Measurements from ENCODE around the gene SIRPA. TPM values are rescaled to one million over a fixed set of nuclear protein-coding genes. Genes with fewer than 3 reads are reported as not detected.
"Not testable (repeated sequence)": the region's sequence is repeated elsewhere in the genome, so short reads cannot be mapped to it uniquely, and the experiment has no call there.

The SIRPA gene
- total RNA-seq, 1 donor from 2014 or later = not detected

- no peaks in the 10 kb centered on the region for H3K36me3 Mint-ChIP-seq (ENCODE audit: low read depth)
- H3K27ac Mint-ChIP-seq = no peak overlapping the region
- H3K4me3 Mint-ChIP-seq (ENCODE audit: low read depth) = no peak overlapping the region
- DNase-seq (ENCODE audit: low spot score) = no peak
- intact Hi-C loops (cut with micrococcal nuclease) = no loop called here
- no peaks in the 10 kb centered on the region for H3K9me3 Mint-ChIP-seq
- H3K27me3 Mint-ChIP-seq (ENCODE audit: low read depth) = no peaks in the 10 kb centered on the region
- peaks cover 3% of the 10 kb centered on the region for H3K4me1 Mint-ChIP-seq (ENCODE audit: low read depth)
Observed at GRCh38 chr20:1908191-1908590, 13.0 kb downstream of the SIRPA start.

GRCh38 chr20:1909097-1909496, 13.9 kb downstream of the SIRPA start:
- Mint-ChIP-seq H3K4me3 (ENCODE audit: low read depth) (no peak overlapping the region), H3K4me1 (ENCODE audit: low read depth) (peaks cover 3% of the 10 kb centered on the region), H3K36me3 (ENCODE audit: low read depth) (no peaks in the 10 kb centered on the region), H3K27me3 (ENCODE audit: low read depth) (no peaks in the 10 kb centered on the region), H3K9me3 (no peaks in the 10 kb centered on the region), H3K27ac (no peak overlapping the region)
- no peak for DNase-seq (ENCODE audit: low spot score)
- intact Hi-C loops (cut with micrococcal nuclease) = no loop called here

- no peak overlapping the region for H3K27ac Mint-ChIP-seq
- no peak for DNase-seq (ENCODE audit: low spot score)
- H3K27me3 Mint-ChIP-seq (ENCODE audit: low read depth) = no peaks in the 10 kb centered on the region
- no peaks in the 10 kb centered on the region for H3K36me3 Mint-ChIP-seq (ENCODE audit: low read depth)
- no peaks in the 10 kb centered on the region for H3K9me3 Mint-ChIP-seq
- no peak overlapping the region for H3K4me3 Mint-ChIP-seq (ENCODE audit: low read depth)
- intact Hi-C loops (cut with micrococcal nuclease) = no loop called here
- H3K4me1 Mint-ChIP-seq (ENCODE audit: low read depth) = peaks cover 2% of the 10 kb centered on the region
Observed at GRCh38 chr20:1911536-1911935, 16.3 kb downstream of the SIRPA start.

GRCh38 chr20:1912053-1912452, 16.8 kb downstream of the SIRPA start:
- H3K27me3 Mint-ChIP-seq (ENCODE audit: low read depth) = no peaks in the 10 kb centered on the region
- no peaks in the 10 kb centered on the region for H3K36me3 Mint-ChIP-seq (ENCODE audit: low read depth)
- intact Hi-C loops (cut with micrococcal nuclease) = no loop called here
- H3K4me1 Mint-ChIP-seq (ENCODE audit: low read depth) = no peaks in the 10 kb centered on the region
- H3K9me3 Mint-ChIP-seq = no peaks in the 10 kb centered on the region
- H3K4me3 Mint-ChIP-seq (ENCODE audit: low read depth) = no peak overlapping the region
- DNase-seq (ENCODE audit: low spot score) = no peak
- H3K27ac Mint-ChIP-seq = no peak overlapping the region

GRCh38 chr20:1912646-1913045, 17.4 kb downstream of the SIRPA start:
- H3K4me3 Mint-ChIP-seq (ENCODE audit: low read depth) = no peak overlapping the region
- H3K27ac Mint-ChIP-seq = no peak overlapping the region
- no peaks in the 10 kb centered on the region for H3K9me3 Mint-ChIP-seq
- DNase-seq (ENCODE audit: low spot score) = no peak
- H3K36me3 Mint-ChIP-seq (ENCODE audit: low read depth) = no peaks in the 10 kb centered on the region
- no peaks in the 10 kb centered on the region for H3K4me1 Mint-ChIP-seq (ENCODE audit: low read depth)
- no peaks in the 10 kb centered on the region for H3K27me3 Mint-ChIP-seq (ENCODE audit: low read depth)
- intact Hi-C loops (cut with micrococcal nuclease) = no loop called here

- H3K4me1 Mint-ChIP-seq (ENCODE audit: low read depth); H3K36me3 Mint-ChIP-seq (ENCODE audit: low read depth); H3K9me3 Mint-ChIP-seq; DNase-seq (ENCODE audit: low spot score); H3K27ac Mint-ChIP-seq; intact Hi-C loops (cut with micrococcal nuclease); H3K27me3 Mint-ChIP-seq (ENCODE audit: low read depth); H3K4me3 Mint-ChIP-seq (ENCODE audit: low read depth): not testable (repeated sequence)
Observed at GRCh38 chr20:1915233-1915632, 20.0 kb downstream of the SIRPA start.

- no peak for DNase-seq (ENCODE audit: low spot score)
- H3K9me3 Mint-ChIP-seq = no peaks in the 10 kb centered on the region
- no peaks in the 10 kb centered on the region for H3K4me1 Mint-ChIP-seq (ENCODE audit: low read depth)
- H3K27ac Mint-ChIP-seq = no peak overlapping the region
- no peaks in the 10 kb centered on the region for H3K36me3 Mint-ChIP-seq (ENCODE audit: low read depth)
- H3K4me3 Mint-ChIP-seq (ENCODE audit: low read depth) = no peak overlapping the region
- H3K27me3 Mint-ChIP-seq (ENCODE audit: low read depth) = no peaks in the 10 kb centered on the region
- intact Hi-C loops (cut with micrococcal nuclease) = no loop called here
Observed at GRCh38 chr20:1915725-1916124, 20.5 kb downstream of the SIRPA start.

GRCh38 chr20:1917786-1918185, 22.6 kb downstream of the SIRPA start:
- Mint-ChIP-seq H3K4me1 (ENCODE audit: low read depth) (no peaks in the 10 kb centered on the region), H3K9me3 (no peaks in the 10 kb centered on the region), H3K36me3 (ENCODE audit: low read depth) (no peaks in the 10 kb centered on the region), H3K27me3 (ENCODE audit: low read depth) (no peaks in the 10 kb centered on the region), H3K27ac (no peak overlapping the region), H3K4me3 (ENCODE audit: low read depth) (no peak overlapping the region)
- DNase-seq (ENCODE audit: low spot score) = no peak
- intact Hi-C loops (cut with micrococcal nuclease) = no loop called here

GRCh38 chr20:1918491-1919165, 23.4 kb downstream of the SIRPA start:
- no peak overlapping the region for H3K27ac Mint-ChIP-seq
- H3K4me1 Mint-ChIP-seq (ENCODE audit: low read depth) = no peaks in the 10 kb centered on the region
- intact Hi-C loops (cut with micrococcal nuclease) = no loop called here
- H3K27me3 Mint-ChIP-seq (ENCODE audit: low read depth) = no peaks in the 10 kb centered on the region
- no peak for DNase-seq (ENCODE audit: low spot score)
- no peak overlapping the region for H3K4me3 Mint-ChIP-seq (ENCODE audit: low read depth)
- H3K9me3 Mint-ChIP-seq = no peaks in the 10 kb centered on the region
- no peaks in the 10 kb centered on the region for H3K36me3 Mint-ChIP-seq (ENCODE audit: low read depth)

GRCh38 chr20:1920252-1920651, 25.0 kb downstream of the SIRPA start:
- Mint-ChIP-seq H3K27ac (no peak overlapping the region), H3K9me3 (no peaks in the 10 kb centered on the region), H3K27me3 (ENCODE audit: low read depth) (no peaks in the 10 kb centered on the region), H3K36me3 (ENCODE audit: low read depth) (no peaks in the 10 kb centered on the region), H3K4me1 (ENCODE audit: low read depth) (no peaks in the 10 kb centered on the region), H3K4me3 (ENCODE audit: low read depth) (no peak overlapping the region)
- DNase-seq (ENCODE audit: low spot score) = no peak
- intact Hi-C loops (cut with micrococcal nuclease) = no loop called here

- no peaks in the 10 kb centered on the region for H3K4me1 Mint-ChIP-seq (ENCODE audit: low read depth)
- no peak overlapping the region for H3K27ac Mint-ChIP-seq
- H3K27me3 Mint-ChIP-seq (ENCODE audit: low read depth) = no peaks in the 10 kb centered on the region
- no peaks in the 10 kb centered on the region for H3K9me3 Mint-ChIP-seq
- intact Hi-C loops (cut with micrococcal nuclease) = no loop called here
- no peak overlapping the region for H3K4me3 Mint-ChIP-seq (ENCODE audit: low read depth)
- no peaks in the 10 kb centered on the region for H3K36me3 Mint-ChIP-seq (ENCODE audit: low read depth)
- no peak for DNase-seq (ENCODE audit: low spot score)
Observed at GRCh38 chr20:1920826-1921225, 25.6 kb downstream of the SIRPA start.

- H3K4me3 Mint-ChIP-seq (ENCODE audit: low read depth); H3K27ac Mint-ChIP-seq; H3K36me3 Mint-ChIP-seq (ENCODE audit: low read depth); DNase-seq (ENCODE audit: low spot score); H3K4me1 Mint-ChIP-seq (ENCODE audit: low read depth); H3K27me3 Mint-ChIP-seq (ENCODE audit: low read depth); H3K9me3 Mint-ChIP-seq; intact Hi-C loops (cut with micrococcal nuclease): not testable (repeated sequence)
Observed at GRCh38 chr20:1921985-1922384, 26.8 kb downstream of the SIRPA start.

GRCh38 chr20:1922786-1923185, 27.6 kb downstream of the SIRPA start:
- DNase-seq (ENCODE audit: low spot score) = no peak
- intact Hi-C loops (cut with micrococcal nuclease) = no loop called here
- H3K36me3 Mint-ChIP-seq (ENCODE audit: low read depth) = no peaks in the 10 kb centered on the region
- no peak overlapping the region for H3K4me3 Mint-ChIP-seq (ENCODE audit: low read depth)
- H3K27me3 Mint-ChIP-seq (ENCODE audit: low read depth) = no peaks in the 10 kb centered on the region
- H3K4me1 Mint-ChIP-seq (ENCODE audit: low read depth) = no peaks in the 10 kb centered on the region
- H3K27ac Mint-ChIP-seq = no peak overlapping the region
- no peaks in the 10 kb centered on the region for H3K9me3 Mint-ChIP-seq
